NCI-H524 treated with DMSO at 0.1 percent for 48 hours (cell line): ENCODE measurements around the gene PITX1.
A peak's percentile ranks its signal among the peaks of the same experiment; 100 is the strongest.

Experiments
- DNase-seq: peaks from one replicate; lab custom pipeline; 2025; lab: John Stamatoyannopoulos, UW

The PITX1 gene

GRCh38 chr5:135041726-135042125, 7.7 kb upstream of the PITX1 start:
- no peak for DNase-seq

GRCh38 chr5:135041145-135041587, 7.1 kb upstream of the PITX1 start:
- DNase-seq: no peak

GRCh38 chr5:135040333-135041144, 6.5 kb upstream of the PITX1 start:
- DNase-seq: no peak

- DNase-seq: no peak
Observed at GRCh38 chr5:135040034-135040332, 6.0 kb upstream of the PITX1 start.

GRCh38 chr5:135039271-135040033, 5.4 kb upstream of the PITX1 start:
- DNase-seq: no peak

- DNase-seq: no peak
Observed at GRCh38 chr5:135038813-135039270, 4.8 kb upstream of the PITX1 start.

- DNase-seq: no peak
Observed at GRCh38 chr5:135038205-135038812, 4.3 kb upstream of the PITX1 start.

GRCh38 chr5:135037519-135038204, 3.6 kb upstream of the PITX1 start:
- no peak for DNase-seq

DNA sequence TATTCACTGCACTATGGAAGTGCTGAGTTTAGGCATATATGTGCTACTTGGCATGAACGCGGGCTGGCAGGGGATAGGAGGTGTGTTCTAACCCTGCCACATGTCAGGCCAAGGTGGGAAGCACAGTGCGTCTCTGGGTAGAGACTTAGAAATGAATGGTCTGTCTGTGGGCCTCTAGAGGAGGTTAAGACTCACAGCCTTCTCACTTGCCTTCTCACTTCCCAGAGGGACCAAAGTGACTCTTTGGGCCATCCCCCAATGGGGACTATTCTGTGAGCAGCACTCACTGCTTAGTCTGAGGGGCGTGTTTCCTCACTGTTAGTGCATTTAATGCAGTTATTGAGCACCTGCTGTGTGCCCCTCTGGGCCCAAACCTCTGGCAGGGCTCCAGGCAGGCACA, 2.4 kb upstream of the PITX1 start:
- no peak for DNase-seq

- DNase-seq: no peak
Observed at GRCh38 chr5:135035678-135036030, 1.6 kb upstream of the PITX1 start.

DNA sequence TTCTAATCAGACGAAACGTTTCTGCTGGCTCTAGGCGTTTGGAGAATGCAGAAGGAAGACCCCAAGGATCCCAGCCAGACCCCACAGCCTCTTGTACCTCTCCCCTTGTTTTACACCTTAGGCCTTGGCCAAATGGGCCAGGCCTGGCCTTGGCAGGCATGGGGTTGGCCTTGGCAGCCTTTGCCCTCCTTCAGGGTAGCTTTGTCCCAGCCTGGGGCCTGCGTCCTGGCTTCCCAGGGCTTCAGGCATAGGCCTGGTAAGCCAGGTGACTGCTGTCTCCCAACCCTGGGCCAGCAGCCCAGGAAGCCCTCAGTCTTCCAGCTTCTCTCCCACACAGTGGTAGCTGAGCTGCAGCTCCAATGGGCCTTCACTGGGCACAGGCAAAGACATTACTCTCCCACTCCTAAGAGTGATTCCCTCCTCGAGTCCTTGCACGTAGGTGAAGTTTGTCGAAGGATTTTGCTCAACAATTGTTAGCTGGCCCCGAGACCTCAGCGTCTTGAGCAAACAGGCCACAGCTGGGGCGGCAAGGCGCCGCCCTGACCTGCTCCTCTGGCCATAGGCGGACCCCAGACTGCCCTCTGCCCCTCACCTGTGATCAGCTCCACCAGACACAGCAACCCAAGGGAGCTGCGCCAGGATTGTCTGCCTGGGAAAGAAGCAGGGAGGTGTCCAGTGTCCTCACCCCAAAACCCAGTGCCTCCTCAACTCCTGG, 1.1 kb upstream of the PITX1 start:
- DNase-seq: no peak

DNA sequence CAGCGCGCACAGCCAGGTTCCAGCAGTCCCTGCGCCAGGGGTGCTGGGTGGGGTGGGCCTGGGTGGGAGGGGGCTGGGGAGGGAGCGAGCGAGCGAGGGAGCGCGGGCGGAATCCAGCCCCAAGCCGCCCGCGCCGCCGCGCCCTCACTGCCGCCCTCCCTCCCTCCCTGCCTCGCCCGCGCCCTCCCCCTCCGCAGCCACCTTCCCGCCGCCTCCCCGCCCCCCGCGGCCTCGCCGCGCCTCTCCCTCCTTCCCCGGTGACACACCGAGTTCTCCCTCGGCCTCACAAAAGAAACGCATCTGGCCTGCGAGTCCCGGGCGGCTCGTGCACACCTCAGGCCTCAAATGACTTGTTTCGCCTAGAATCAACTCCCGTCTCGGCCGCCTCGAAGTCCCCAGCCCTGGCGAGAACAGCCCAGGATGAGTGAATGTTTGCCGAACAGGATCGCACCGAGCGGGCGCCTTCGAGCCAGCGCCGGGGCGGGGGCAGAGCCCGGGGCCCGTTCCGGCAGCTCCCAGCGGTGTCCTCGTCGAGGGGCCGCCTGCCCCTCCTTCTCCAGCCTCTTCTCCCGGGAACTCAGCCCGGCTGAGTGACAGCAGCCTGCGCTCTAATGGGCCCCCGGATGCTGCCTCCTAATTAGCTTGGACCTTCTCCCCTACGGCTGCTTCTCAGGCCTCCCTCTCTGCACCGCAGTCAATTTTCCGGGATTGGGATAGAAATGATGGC, 371 bp upstream of the PITX1 start:
- peak; percentile 28 for DNase-seq

GRCh38 chr5:135032999-135033861, 798 bp downstream of the PITX1 start:
- DNase-seq: no peak

- DNase-seq: no peak
Observed at GRCh38 chr5:135032695-135032998, 1.4 kb downstream of the PITX1 start.

DNA sequence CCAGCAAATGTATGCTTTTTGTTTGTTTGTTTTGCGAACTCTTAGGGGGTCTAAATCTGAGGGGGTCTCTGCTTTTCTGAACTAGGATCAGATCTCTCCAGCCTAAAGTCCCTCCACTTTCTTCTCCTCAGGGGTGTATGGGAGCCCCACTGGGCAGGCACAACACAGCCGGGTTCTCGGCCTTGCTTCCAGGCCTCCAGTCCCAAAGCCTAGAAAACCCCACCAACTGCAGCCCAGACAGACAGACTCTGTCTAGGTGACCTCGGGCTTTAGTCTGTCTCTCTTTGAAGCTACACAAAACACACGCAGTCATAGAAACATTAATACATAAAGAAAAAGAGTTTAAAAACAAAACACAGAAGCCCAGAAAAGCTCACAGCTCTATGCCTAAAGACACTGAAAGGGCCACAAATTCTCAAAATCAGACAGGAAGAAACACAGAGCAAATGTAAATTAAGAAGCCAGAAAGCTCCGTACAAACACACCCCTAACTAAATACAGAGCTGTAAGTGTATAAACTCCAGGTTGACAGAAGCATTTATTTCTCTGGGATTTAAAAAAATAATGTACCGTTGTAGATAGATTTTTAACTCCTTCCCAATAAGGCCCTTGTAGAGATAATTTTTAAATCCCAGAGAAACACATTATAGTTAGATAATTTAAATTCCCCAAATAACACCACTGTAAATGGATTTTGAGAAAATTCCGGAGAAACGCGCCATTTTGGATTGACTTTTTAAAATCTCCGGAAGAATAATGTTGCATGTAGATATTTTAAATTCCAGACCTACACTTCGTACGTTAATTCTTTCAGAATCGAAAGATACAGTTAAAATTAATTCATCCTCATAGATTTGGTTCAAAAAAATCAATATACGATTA, 2.0 kb downstream of the PITX1 start:
- no peak for DNase-seq

DNA sequence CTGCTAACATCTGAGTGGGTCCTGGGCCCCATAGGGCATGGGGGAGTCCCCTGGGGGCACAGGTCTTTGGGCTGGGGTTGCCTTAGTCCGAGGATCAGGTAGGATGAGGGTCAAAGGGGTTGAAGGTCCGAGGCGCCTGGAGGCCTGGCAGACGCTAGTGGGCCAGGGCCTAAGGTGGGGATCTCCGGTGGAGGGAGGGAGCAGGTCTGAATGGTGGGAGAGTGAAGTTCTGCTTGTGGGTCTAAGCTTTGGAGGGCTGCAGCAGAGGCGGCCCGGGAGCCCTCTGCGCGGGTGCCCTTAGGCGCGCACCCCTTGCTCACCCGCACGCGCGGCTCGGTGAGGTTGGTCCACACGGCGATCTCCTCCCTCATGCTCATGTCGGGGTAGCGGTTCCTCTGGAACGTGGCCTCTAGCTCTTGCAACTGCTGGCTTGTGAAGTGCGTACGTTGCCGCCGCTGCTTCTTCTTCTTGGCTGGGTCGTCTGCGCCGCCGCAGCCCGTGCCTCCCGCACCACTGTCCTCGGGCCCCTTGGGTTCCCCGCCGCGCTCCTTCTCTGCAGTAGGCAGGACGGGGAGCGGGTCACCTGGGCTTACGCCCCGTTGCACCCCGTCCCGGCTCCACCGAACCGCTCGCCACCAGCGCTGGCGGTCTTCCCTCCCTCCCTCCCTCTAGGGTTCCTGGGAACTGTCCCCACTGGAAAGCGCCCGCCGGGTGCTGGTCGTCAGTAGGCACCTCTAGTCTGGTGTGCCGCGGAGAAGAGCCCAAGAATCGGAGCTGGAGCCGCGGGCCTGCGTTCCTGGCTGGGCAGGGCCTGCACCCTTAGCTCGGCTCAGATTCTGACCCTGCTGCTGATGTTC, 2.8 kb downstream of the PITX1 start:
- no peak for DNase-seq

- no peak for DNase-seq
Observed at GRCh38 chr5:135030123-135030955, 3.7 kb downstream of the PITX1 start.
